Glutamatergic neuron (in vitro differentiated cells): ENCODE results near the gene PPM1N. TPM values are rescaled to one million over a fixed set of nuclear protein-coding genes. Genes with fewer than 3 reads are reported as not detected.

Source experiments
- DNase-seq: peaks from one replicate; pipeline ENCODE4 v3.0.0; 2022
- H3K27ac Mint-ChIP-seq: one replicate; pipeline ENCODE4 v1.8.0; 2020; ENCODE audit warnings: mild to moderate bottlenecking, mixed read lengths, inconsistent platforms; ENCODE audit not compliant: unreplicated experiment
- H3K27me3 Mint-ChIP-seq: one replicate; pipeline ENCODE4 v1.8.0; 2020; ENCODE audit warnings: mild to moderate bottlenecking, moderate library complexity, mixed read lengths, inconsistent platforms; ENCODE audit not compliant: unreplicated experiment
- H3K36me3 Mint-ChIP-seq: one replicate; pipeline ENCODE4 v1.8.0; 2020; ENCODE audit warnings: mild to moderate bottlenecking, mixed read lengths, inconsistent platforms; ENCODE audit not compliant: unreplicated experiment
- H3K4me1 Mint-ChIP-seq: one replicate; pipeline ENCODE4 v1.8.0; 2020; ENCODE audit warnings: mild to moderate bottlenecking, low read depth, mixed read lengths, inconsistent platforms; ENCODE audit not compliant: unreplicated experiment
- H3K4me3 Mint-ChIP-seq: one replicate; pipeline ENCODE4 v1.8.0; 2020; ENCODE audit warnings: mild to moderate bottlenecking, mixed read lengths, inconsistent platforms; ENCODE audit not compliant: unreplicated experiment
- H3K9me3 Mint-ChIP-seq: one replicate; pipeline ENCODE4 v1.8.0; 2020; ENCODE audit warnings: mild to moderate bottlenecking, moderate library complexity, mixed read lengths, inconsistent platforms; ENCODE audit not compliant: unreplicated experiment
- total RNA-seq: library from RNA; stranded (reverse); fragmentation: NEBNext Ultra II Directional; extraction: Animal tissue kit (Norgen Biotek cat#: 25700); gene quantifications from one replicate; pipeline ENCODE4 v1.2.1, GENCODE V29; 2021; ENCODE audit not compliant: unreplicated experiment
- TF ChIP-seq, protein P1 (sequence below): fragments of 200-600 bp; sonication (generic); IDR thresholded peaks from one replicate; pipeline ENCODE4 v1.5.0; 2021; ENCODE audit not compliant: partially characterized antibody, unreplicated experiment

The PPM1N gene
- total RNA-seq, 1 donor from 2014 or later = 6.6 TPM

DNA sequence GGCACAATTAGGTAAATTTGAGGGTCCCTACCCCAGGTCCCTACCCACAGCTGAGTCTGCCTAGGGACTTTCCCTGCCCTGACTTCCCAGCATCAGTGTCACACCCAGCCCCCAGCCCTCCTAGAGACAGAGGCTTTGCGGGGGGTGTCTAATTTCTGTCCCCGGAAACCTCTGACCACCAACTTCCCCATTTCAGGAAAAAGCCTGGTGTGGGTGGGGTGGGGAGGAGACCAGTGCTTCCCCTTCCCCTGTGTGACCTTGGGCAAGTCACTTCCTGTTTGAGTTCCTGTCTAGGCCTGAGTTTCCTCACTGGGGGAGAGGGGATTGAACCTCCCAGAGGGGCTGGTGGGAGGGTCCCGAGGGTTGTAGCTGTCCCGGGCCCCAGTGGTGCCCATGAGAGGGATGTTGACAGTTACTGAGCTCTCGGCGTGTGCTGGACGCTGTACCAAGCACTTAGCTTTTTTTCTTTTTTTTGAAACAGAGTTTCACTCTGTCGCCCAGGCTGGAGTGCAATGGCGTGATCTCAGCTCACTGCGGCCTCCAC, 16.9 kb downstream of the PPM1N start:
- H3K36me3 Mint-ChIP-seq = no peaks in the 10 kb centered on the region
- DNase-seq = no peak
- no peak overlapping the region for H3K27ac Mint-ChIP-seq
- no peak overlapping the region for H3K4me3 Mint-ChIP-seq
- H3K27me3 Mint-ChIP-seq = no peaks in the 10 kb centered on the region
- peaks cover 10% of the 10 kb centered on the region for H3K4me1 Mint-ChIP-seq
- peaks cover 4% of the 10 kb centered on the region for H3K9me3 Mint-ChIP-seq
- TF ChIP-seq, protein P1, sequence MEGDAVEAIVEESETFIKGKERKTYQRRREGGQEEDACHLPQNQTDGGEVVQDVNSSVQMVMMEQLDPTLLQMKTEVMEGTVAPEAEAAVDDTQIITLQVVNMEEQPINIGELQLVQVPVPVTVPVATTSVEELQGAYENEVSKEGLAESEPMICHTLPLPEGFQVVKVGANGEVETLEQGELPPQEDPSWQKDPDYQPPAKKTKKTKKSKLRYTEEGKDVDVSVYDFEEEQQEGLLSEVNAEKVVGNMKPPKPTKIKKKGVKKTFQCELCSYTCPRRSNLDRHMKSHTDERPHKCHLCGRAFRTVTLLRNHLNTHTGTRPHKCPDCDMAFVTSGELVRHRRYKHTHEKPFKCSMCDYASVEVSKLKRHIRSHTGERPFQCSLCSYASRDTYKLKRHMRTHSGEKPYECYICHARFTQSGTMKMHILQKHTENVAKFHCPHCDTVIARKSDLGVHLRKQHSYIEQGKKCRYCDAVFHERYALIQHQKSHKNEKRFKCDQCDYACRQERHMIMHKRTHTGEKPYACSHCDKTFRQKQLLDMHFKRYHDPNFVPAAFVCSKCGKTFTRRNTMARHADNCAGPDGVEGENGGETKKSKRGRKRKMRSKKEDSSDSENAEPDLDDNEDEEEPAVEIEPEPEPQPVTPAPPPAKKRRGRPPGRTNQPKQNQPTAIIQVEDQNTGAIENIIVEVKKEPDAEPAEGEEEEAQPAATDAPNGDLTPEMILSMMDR = no peak

DNA sequence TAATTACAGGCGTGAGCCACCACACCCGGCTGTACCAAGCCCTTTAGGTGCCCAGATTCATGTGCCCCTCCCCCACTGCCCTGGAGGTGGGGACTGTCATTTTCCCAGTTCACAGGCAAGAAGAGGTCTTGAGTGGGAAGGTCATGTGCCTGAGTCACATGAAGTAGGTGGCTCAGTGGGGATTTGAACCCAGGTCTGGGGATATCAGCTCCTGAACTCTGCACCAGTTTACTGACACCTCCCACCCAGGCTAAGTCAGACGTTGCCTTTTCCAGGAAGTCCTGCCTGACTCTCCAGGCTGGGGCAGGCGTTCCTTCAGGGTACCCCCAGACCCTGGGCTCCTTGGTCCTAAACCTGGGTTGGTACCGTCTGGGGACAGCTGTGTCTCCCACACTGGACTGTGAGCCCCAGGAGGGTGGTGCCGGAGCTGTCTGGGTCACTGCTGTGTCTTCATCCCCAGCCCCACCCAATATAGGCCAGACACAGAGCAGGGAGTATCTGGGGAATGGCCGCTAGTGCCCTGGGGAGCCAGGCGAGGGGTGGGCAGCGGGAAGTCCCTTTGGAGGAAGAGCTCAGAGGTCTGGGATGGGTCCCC, 17.7 kb downstream of the PPM1N start:
- H3K27me3 Mint-ChIP-seq = no peaks in the 10 kb centered on the region
- DNase-seq = no peak
- H3K36me3 Mint-ChIP-seq = no peaks in the 10 kb centered on the region
- H3K4me1 Mint-ChIP-seq = peaks cover 10% of the 10 kb centered on the region
- H3K27ac Mint-ChIP-seq = no peak overlapping the region
- H3K9me3 Mint-ChIP-seq = peaks cover 4% of the 10 kb centered on the region
- TF ChIP-seq, protein P1 = no peak
- no peak overlapping the region for H3K4me3 Mint-ChIP-seq

DNA sequence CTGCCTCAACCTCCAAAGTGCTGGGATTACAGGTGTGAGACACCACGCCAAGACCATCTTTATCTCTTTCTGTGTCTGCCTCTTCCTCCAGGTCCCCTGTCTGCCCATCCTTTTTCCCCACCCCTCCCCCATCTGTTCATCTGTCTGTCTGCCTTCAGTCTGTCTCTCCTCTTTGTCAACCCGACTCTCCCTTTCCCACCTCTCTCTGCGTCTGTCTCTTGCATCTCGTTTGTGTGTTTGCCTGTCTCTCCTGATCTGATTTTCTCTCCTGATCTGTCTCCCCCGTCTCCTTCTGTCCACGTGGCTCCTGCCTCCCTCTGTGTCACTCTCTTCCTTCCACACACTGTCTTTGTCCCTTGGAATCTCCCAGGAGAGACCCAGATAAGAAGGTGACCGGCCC, 19.0 kb downstream of the PPM1N start:
- H3K4me3 Mint-ChIP-seq = no peak overlapping the region
- TF ChIP-seq, protein P1 = no peak

GRCh38 chr19:45517641-45518468, 19.6 kb downstream of the PPM1N start:
- DNase-seq = no peak
- peaks cover 10% of the 10 kb centered on the region for H3K4me1 Mint-ChIP-seq
- peaks cover 4% of the 10 kb centered on the region for H3K9me3 Mint-ChIP-seq
- no peaks in the 10 kb centered on the region for H3K27me3 Mint-ChIP-seq
- H3K27ac Mint-ChIP-seq = peak overlapping the region; percentile 87
- TF ChIP-seq, protein P1 = no peak
- H3K4me3 Mint-ChIP-seq = no peak overlapping the region
- H3K36me3 Mint-ChIP-seq = no peaks in the 10 kb centered on the region

More for the DNA sequence above, 19.0 kb downstream of the PPM1N start:
- peaks cover 10% of the 10 kb centered on the region for H3K4me1 Mint-ChIP-seq
- no peaks in the 10 kb centered on the region for H3K36me3 Mint-ChIP-seq
- no peak for DNase-seq
- H3K27ac Mint-ChIP-seq = peak overlapping the region; percentile 87
- no peaks in the 10 kb centered on the region for H3K27me3 Mint-ChIP-seq
- peaks cover 4% of the 10 kb centered on the region for H3K9me3 Mint-ChIP-seq

- TF ChIP-seq, protein P1 = no peak
- peaks cover 4% of the 10 kb centered on the region for H3K9me3 Mint-ChIP-seq
- no peak for DNase-seq
- no peaks in the 10 kb centered on the region for H3K36me3 Mint-ChIP-seq
- H3K27ac Mint-ChIP-seq = no peak overlapping the region
- no peaks in the 10 kb centered on the region for H3K27me3 Mint-ChIP-seq
- H3K4me3 Mint-ChIP-seq = no peak overlapping the region
- peaks cover 10% of the 10 kb centered on the region for H3K4me1 Mint-ChIP-seq
Observed at GRCh38 chr19:45518469-45518826, 20.2 kb downstream of the PPM1N start.
